ENCODE data around the gene DHODH.
"Not testable (repeated sequence)": the region's sequence is repeated elsewhere in the genome, so short reads cannot be mapped to it uniquely, and the experiment has no call there.

Gene DHODH

DNA sequence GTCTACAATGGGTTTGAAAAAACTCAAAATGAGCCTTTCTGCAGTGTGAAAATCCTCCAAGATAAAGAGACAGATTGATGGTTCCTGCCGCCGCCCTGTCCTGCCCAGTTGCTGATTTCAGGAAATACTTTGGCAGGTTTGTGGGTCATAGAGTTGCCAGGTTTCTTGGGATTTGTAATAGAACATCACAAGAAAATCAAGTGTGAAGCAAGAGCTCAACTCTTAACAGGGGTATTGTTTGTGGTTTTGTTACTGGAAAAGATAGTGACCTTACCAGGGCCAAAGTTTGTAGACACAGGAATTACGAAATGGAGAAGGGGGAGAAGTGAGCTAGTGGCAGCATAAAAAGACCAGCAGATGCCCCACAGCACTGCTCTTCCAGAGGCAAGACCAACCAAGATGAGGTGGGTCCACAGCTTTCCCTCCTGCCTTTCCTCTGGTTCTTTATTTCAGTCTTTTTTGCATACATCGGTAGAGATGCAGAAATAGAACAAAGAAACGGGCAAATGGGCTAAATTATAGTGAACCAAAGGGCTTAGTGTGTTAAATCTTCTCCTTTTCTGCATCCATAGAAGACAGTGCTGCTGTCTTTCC lies 45.8 kb downstream of the DHODH start, which contains the start of gene HP:
TSS of gene HP (plus strand) at position 252 of the 594 bp plus-strand sequence. CDS start at position 400, 148 bp downstream.
- not testable (repeated sequence) for DNase-seq (ENCODE audit: low spot score)

DNA sequence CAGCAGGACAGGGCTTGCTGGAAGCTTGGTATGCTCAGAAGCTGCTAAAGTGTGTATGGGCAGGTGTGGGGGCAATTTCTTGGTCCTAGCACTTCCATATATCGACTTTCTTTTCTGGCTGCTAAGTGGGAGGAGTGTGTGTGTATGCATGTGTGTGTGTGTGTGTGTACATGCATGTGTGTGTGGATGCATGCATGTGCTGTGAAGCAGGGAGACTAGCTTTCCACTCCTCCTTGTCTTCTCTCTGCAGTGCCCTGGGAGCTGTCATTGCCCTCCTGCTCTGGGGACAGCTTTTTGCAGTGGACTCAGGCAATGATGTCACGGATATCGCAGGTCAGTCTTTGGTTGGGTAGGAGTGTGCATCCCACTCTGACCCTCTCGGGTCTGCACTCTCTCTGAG lies 47.4 kb downstream of the DHODH start:
- no peak for DNase-seq (ENCODE audit: low spot score)

DNA sequence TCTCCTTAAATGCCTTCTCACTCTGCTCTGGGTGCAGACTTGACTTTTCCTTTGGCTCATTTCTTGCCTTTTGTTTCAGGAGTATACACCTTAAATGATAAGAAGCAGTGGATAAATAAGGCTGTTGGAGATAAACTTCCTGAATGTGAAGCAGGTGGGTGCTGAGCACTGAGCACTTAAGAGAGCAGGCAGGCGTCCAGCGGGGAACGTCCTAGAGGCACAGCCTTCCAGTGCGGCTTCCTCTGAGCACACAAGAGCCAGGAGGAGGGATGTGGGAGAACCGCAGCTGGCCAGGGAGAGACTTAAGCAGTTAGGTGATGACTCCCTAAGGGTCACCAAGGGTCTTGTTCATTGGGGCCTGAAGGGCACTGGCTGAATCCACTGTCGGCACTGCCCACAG lies 48.8 kb downstream of the DHODH start:
- not testable (repeated sequence) for DNase-seq (ENCODE audit: low spot score)

DNA sequence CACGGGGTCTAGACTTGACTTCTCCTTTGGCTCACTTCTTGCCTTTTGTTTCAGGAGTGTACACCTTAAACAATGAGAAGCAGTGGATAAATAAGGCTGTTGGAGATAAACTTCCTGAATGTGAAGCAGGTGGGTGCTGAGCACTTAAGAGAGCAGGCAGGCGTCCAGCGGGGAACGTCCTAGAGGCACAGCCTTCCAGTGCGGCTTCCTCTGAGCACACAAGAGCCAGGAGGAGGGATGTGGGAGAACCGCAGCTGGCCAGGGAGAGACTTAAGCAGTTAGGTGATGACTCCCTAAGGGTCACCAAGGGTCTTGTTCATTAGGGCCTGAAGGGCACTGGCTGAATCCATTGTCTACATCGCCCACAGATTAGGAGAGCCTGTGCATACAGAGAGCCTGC lies 50.5 kb downstream of the DHODH start:
- DNase-seq (ENCODE audit: low spot score), result not testable (repeated sequence)

DNA sequence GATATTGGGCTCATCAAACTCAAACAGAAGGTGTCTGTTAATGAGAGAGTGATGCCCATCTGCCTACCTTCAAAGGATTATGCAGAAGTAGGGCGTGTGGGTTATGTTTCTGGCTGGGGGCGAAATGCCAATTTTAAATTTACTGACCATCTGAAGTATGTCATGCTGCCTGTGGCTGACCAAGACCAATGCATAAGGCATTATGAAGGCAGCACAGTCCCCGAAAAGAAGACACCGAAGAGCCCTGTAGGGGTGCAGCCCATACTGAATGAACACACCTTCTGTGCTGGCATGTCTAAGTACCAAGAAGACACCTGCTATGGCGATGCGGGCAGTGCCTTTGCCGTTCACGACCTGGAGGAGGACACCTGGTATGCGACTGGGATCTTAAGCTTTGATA lies 51.9 kb downstream of the DHODH start:
- no peak for DNase-seq (ENCODE audit: low spot score)

DNA sequence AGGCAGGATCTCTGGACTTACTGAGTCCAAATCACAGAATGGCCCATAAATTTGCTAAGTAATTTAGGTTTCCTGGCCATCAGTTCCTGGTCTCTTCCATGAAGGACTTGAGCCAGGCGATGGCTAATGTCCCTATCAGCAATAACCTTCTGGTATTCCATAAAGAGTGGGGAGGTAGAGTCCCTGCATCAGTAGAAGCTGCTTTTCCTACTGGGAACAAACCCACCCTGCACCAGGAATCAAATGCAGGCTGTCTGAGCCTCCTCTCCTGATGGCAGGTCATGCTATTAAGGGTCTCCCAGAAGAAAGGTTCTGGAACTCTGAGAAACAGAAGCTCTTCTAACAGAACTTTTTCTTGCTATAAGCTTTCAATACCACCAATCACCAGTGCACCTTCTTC lies 53.0 kb downstream of the DHODH start:
- DNase-seq (ENCODE audit: low spot score), result no peak

DNA sequence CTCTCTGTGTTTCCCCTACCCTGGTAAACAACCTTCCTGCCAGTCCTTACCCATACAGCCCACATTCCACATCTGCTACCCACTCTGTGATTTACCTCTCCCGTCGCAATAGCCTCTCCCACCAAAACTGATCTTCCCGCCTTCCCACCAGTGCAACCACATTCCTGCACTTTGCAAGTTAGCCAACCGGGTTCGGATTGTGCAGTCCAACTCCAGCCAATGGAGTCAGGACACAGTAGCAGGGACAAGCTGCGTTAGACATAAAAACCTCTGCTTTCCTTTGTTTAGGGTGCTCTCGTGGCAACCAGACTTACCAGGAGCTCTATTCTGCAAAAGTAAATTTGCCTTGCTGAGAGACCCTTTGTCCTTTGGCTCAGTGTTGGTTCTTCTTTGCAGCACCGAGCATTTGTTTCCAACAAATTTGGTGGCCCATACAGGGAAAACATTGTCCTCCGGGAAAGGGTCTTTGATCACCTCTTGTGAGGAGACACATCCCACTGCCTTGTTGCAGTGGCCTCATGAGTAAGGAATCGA lies 55.9 kb downstream of the DHODH start:
- no peak for DNase-seq (ENCODE audit: low spot score)

DNA sequence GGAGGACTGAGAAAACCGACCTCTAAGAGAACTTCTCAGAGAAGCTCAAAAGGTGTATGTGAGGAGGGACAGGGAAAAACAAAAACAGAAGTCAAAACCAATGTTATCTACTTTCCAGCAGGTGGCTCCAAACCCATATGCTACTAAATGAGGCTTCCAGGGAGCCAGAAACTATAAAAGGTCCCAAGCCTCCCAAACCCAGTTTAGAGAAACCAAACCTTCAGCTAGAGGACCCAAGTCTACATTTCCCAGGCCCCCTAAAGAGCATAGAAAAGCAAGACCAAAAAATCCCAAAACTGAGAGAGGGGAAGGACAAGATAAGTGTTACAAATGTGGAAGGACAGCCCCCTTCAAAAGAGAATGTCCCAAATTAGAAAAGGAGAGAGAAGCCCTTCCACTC lies 58.2 kb downstream of the DHODH start:
- peak; percentile 43 for DNase-seq (ENCODE audit: low spot score)

DNA sequence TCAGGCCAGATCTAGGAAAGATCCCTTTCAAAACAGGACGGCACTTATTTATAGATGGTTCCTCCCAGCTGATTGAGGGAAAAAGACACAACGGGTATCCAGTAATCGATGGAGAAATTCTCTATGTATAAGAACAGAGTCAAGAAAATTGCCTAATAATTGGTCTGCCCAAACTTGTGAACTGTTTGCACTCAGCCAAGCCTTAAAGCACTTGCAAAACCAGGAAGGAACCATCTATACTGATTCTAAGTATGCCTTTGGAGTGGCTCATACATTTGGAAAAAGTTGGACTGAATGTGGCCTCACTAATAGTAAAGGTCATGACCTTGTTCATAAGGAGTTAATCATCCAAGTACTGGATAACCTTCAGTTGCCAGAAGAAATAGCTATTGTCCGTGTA lies 60.4 kb downstream of the DHODH start:
- DNase-seq (ENCODE audit: low spot score), result no peak

DNA sequence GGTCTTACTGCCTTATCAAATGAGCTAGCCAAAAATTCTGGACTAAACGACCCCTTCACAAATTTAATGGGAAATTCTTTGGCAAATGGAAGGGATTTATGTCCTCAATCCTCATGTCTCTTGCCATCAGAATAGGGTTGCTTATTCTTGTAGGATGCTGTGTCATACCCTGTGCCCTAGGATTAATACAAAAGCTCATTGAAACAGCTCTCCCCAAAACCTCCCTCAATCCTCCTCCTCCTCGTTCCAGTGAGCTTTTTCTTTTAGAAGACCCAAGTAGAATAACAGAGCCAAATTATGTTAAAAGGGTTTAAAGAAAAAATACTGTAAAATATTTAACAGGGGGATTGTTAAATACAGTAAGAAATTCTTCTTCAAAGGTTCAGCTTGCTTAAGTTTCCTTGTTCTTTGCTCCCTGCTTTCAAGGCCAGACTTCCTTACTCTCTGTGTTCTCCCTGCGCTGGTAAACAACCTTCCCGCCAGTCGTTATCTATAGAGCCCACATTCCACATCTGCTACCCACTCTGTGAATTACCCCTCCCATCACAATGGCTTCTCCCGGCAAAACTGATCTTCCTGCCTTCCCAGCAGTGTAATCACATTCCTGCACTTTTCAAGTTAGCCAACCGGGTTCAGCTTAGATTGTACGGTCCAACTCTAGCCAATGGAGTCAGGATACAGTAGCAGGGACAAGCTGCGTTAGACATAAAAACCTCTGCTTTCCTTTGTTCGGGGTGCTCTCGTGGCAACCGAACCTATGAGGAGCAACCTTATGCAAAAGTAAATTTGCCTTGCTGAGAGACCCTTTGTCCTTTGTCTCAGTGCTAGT lies 64.2 kb downstream of the DHODH start:
- DNase-seq (ENCODE audit: low spot score), result no peak

DNA sequence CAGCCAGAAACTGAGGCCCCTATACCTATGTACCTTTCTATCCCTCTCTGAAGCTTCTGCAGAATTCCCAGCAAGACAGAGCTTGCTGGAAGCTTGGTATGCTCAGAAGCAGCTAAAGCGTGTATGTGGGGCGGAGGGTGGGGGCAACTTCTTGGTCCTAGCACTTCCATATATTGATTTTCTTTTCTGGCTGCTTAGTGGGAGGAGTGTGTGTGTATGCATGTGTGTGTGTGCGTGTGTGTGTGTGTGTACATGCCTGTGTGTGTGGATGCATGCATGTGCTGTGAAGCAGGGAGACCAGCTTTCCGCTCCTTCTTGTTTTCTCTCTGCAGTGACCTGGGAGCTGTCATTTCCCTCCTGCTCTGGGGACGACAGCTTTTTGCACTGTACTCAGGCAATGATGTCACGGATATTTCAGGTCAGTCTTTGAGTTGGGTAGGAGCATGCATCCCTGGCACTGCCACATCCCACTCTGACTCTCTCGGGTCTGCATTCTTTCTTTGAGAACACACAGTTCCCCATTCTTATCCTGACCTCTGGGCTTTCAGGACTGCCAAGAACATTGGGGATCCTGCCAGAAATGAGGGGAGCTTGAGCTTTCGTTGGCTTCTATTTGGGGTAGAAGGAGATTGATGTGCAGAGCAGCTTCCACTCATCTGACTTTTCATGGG lies 65.2 kb downstream of the DHODH start:
- DNase-seq (ENCODE audit: low spot score), result no peak

DNA sequence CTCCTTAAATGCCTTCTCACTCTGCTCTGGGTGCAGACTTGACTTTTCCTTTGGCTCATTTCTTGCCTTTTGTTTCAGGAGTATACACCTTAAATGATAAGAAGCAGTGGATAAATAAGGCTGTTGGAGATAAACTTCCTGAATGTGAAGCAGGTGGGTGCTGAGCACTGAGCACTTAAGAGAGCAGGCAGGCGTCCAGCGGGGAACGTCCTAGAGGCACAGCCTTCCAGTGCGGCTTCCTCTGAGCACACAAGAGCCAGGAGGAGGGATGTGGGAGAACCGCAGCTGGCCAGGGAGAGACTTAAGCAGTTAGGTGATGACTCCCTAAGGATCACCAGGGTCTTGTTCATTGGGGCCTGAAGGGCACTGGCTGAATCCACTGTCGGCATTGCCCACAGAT lies 66.5 kb downstream of the DHODH start:
- not testable (repeated sequence) for DNase-seq (ENCODE audit: low spot score)

All from SW480 (cell line).